Activated CD8-positive, alpha-beta T cell treated with anti-CD3 and anti-CD28 coated beads for 36 hours (primary cell): ENCODE measurements around the gene ABCA8. TPM values are rescaled to one million over a fixed set of nuclear protein-coding genes. Genes with fewer than 3 reads are reported as not detected.
"Not testable (repeated sequence)": the region's sequence is repeated elsewhere in the genome, so short reads cannot be mapped to it uniquely, and the experiment has no call there.

Experiments used
- ATAC-seq: fragments of 200-7000 bp; cut with Tn5 transposase; one replicate; pipeline ENCODE4 v1.10.0; 2021; ENCODE audit warnings: mild to moderate bottlenecking, moderate library complexity
- CTCF ChIA-PET: fragments of 350-600 bp; sonication (Branson Sonifier 250); formaldehyde crosslinking; loops from one replicate; lab custom pipeline; 2021; ENCODE audit warnings: antibody characterized with exemption; lab: Charles Lee
- POLR2A ChIA-PET: fragments of 350-600 bp; sonication (Branson Sonifier 250); formaldehyde crosslinking; loops from one replicate; lab custom pipeline; 2021; ENCODE audit warnings: antibody characterized with exemption; lab: Charles Lee
- DNase-seq: peaks from one replicate; pipeline ENCODE4 v3.0.0-alpha.2; 2020
- H3K27ac Mint-ChIP-seq: one replicate; pipeline ENCODE4 v1.8.0; 2021; ENCODE audit warnings: mild to moderate bottlenecking, mixed read lengths
- H3K27me3 Mint-ChIP-seq: one replicate; pipeline ENCODE4 v1.8.0; 2021; ENCODE audit warnings: mixed read lengths
- H3K36me3 Mint-ChIP-seq: one replicate; pipeline ENCODE4 v1.8.0; 2021; ENCODE audit warnings: low read depth, mixed read lengths
- H3K4me1 Mint-ChIP-seq: one replicate; pipeline ENCODE4 v1.8.0; 2021; ENCODE audit warnings: low read depth, mixed read lengths
- H3K4me3 Mint-ChIP-seq: one replicate; pipeline ENCODE4 v1.8.0; 2021; ENCODE audit warnings: mild to moderate bottlenecking, moderate library complexity, mixed read lengths
- H3K9me3 Mint-ChIP-seq: one replicate; pipeline ENCODE4 v1.8.0; 2021; ENCODE audit warnings: mixed read lengths
- CTCF ChIP-seq: fragments of 200-600 bp; IDR thresholded peaks from one replicate; pipeline ENCODE4 v1.8.0; 2022; ENCODE audit warnings: antibody characterized with exemption, mild to moderate bottlenecking
- intact Hi-C: fragments of 100-400 bp; cut with micrococcal nuclease; formaldehyde crosslinking; loops from one replicate; pipeline ENCODE4 v1.10.0; 2022
- total RNA-seq, 2 experiments: library from RNA; stranded (reverse); gene quantifications; one replicate each; pipeline ENCODE4 v1.2.3, GENCODE V29; 2021

Gene ABCA8
- total RNA-seq, 2 experiments from 2014 or later: not detected

- no peaks in the 10 kb centered on the region for H3K4me1 Mint-ChIP-seq
- DNase-seq (no peak), ATAC-seq (no peak)
- ChIA-PET CTCF (no interaction called here), POLR2A (no interaction called here)
- no peak for TF ChIP-seq CTCF
- no peak overlapping the region for H3K4me3 Mint-ChIP-seq
- no peaks in the 10 kb centered on the region for H3K36me3 Mint-ChIP-seq
- H3K27ac Mint-ChIP-seq: no peak overlapping the region
- H3K9me3 Mint-ChIP-seq: peaks cover 1% of the 10 kb centered on the region
- peaks cover 8% of the 10 kb centered on the region for H3K27me3 Mint-ChIP-seq
- intact Hi-C loops: loop anchor here (10.0 kb wide), 1 partner anchor 198 kb away; no protein-coding TSS in a partner anchor
These were observed 18.1 kb upstream of the ABCA8 start for GRCh38 chr17:68973098-68973846.

GRCh38 chr17:68972119-68972704 is 17.0 kb upstream of the ABCA8 start:
- H3K4me3 Mint-ChIP-seq: no peak overlapping the region
- no peaks in the 10 kb centered on the region for H3K4me1 Mint-ChIP-seq
- CTCF ChIA-PET: no interaction called here
- peaks cover 1% of the 10 kb centered on the region for H3K9me3 Mint-ChIP-seq
- ATAC-seq: no peak
- intact Hi-C loops: loop anchor here (10.0 kb wide), 1 partner anchor 197 kb away; no protein-coding TSS in a partner anchor
- TF ChIP-seq CTCF: peak; percentile 49
- POLR2A ChIA-PET: no interaction called here
- peaks cover 8% of the 10 kb centered on the region for H3K27me3 Mint-ChIP-seq
- H3K27ac Mint-ChIP-seq: no peak overlapping the region
- no peak for DNase-seq
- H3K36me3 Mint-ChIP-seq: no peaks in the 10 kb centered on the region

- Mint-ChIP-seq H3K4me3 (no peak overlapping the region), H3K27me3 (peaks cover 3% of the 10 kb centered on the region), H3K27ac (no peak overlapping the region), H3K9me3 (no peaks in the 10 kb centered on the region), H3K36me3 (no peaks in the 10 kb centered on the region), H3K4me1 (no peaks in the 10 kb centered on the region)
- POLR2A ChIA-PET: no interaction called here
- ATAC-seq: no peak
- TF ChIP-seq CTCF: no peak
- CTCF ChIA-PET: no interaction called here
- no peak for DNase-seq
- intact Hi-C loops: no loop called here
These were observed 13.9 kb upstream of the ABCA8 start for GRCh38 chr17:68969101-68969500.

GRCh38 chr17:68963958-68964357 is 8.8 kb upstream of the ABCA8 start:
- ChIA-PET POLR2A (no interaction called here), CTCF (no interaction called here)
- TF ChIP-seq CTCF: no peak
- Mint-ChIP-seq H3K27ac (no peak overlapping the region), H3K27me3 (no peaks in the 10 kb centered on the region), H3K4me3 (no peak overlapping the region), H3K4me1 (no peaks in the 10 kb centered on the region), H3K36me3 (no peaks in the 10 kb centered on the region), H3K9me3 (peaks cover 1% of the 10 kb centered on the region)
- ATAC-seq: no peak
- intact Hi-C loops: no loop called here
- no peak for DNase-seq

- no peaks in the 10 kb centered on the region for H3K36me3 Mint-ChIP-seq
- no peaks in the 10 kb centered on the region for H3K4me1 Mint-ChIP-seq
- ChIA-PET POLR2A (no interaction called here), CTCF (no interaction called here)
- H3K4me3 Mint-ChIP-seq: no peak overlapping the region
- no peak for TF ChIP-seq CTCF
- DNase-seq (no peak), ATAC-seq (no peak)
- no peak overlapping the region for H3K27ac Mint-ChIP-seq
- H3K27me3 Mint-ChIP-seq: no peaks in the 10 kb centered on the region
- H3K9me3 Mint-ChIP-seq: peaks cover 1% of the 10 kb centered on the region
- intact Hi-C loops: no loop called here
These were observed 6.2 kb upstream of the ABCA8 start for GRCh38 chr17:68961214-68961882.

- ATAC-seq (peak; percentile 30), DNase-seq (peak; percentile 9)
- intact Hi-C loops, H3K36me3 Mint-ChIP-seq, H3K27ac Mint-ChIP-seq, POLR2A ChIA-PET, H3K4me3 Mint-ChIP-seq, CTCF ChIA-PET, H3K4me1 Mint-ChIP-seq, H3K27me3 Mint-ChIP-seq, H3K9me3 Mint-ChIP-seq: not testable (repeated sequence)
These were observed 3.9 kb upstream of the ABCA8 start for GRCh38 chr17:68959117-68959516.
